Measurements from ENCODE around the gene SYTL3.

DNA sequence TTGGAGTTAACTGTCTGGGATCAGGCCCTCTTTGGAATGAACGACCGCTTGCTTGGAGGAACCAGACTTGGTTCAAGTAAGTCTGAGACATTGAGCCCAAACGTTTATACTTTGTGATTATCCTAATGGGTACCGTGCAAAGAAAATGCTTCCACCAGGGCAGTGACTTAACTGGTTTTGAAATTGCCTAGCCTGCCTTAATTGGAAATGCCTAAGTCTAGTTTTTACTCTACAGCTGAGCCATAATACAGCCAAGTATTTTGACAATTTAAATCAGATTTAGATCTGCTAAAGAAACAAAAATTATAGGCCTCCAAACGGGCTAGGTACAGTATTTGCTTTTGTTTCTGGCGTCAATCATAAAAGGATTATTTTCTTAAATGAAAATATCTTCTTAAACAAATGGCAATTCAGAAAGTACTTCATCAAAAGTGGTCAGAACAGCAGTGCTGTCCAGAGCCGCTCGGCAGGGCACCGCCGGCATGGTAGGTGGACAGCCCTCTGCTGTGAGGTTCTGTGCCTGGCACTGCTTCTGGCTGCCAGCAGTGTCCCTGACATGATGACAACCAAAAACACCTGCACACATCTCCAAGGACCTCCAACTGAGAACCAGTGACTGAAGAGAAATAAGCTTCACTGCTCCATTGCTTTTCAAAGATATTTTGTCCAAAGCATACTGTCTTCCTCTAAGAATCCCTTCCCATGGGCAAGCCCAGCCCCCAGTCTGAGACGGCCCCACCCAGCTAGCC, 113.8 kb downstream of the SYTL3 start:
- TF ChIP-seq, protein P1, sequence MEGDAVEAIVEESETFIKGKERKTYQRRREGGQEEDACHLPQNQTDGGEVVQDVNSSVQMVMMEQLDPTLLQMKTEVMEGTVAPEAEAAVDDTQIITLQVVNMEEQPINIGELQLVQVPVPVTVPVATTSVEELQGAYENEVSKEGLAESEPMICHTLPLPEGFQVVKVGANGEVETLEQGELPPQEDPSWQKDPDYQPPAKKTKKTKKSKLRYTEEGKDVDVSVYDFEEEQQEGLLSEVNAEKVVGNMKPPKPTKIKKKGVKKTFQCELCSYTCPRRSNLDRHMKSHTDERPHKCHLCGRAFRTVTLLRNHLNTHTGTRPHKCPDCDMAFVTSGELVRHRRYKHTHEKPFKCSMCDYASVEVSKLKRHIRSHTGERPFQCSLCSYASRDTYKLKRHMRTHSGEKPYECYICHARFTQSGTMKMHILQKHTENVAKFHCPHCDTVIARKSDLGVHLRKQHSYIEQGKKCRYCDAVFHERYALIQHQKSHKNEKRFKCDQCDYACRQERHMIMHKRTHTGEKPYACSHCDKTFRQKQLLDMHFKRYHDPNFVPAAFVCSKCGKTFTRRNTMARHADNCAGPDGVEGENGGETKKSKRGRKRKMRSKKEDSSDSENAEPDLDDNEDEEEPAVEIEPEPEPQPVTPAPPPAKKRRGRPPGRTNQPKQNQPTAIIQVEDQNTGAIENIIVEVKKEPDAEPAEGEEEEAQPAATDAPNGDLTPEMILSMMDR (IDR thresholded peaks at IDR 0.05), result no peak
- TF ChIP-seq EZH2 (IDR thresholded peaks at IDR 0.05; ENCODE audit: borderline replicate concordance, insufficient read depth, low read depth, low read length, poor library complexity, severe bottlenecking), result no peak

Data from B cell (primary cell).